ENCODE data around the gene ANO7. TPM values are rescaled to one million over a fixed set of nuclear protein-coding genes. Genes with fewer than 3 reads are reported as not detected.

The ANO7 gene
- total and polyA plus RNA-seq, 4 donors: 0.89 to 3.1 (median 1.7) TPM

- DNase-seq (ENCODE audit: low read depth in 4 of 6, low spot score in 6 of 6): peak in 2 of 6 donors; percentile 68 to 80
- no peak overlapping the region for H3K27ac ChIP-seq (ENCODE audit: low read depth, low read length)
Observed at GRCh38 chr2:241156971-241157441, 31.5 kb upstream of the ANO7 start.

GRCh38 chr2:241157841-241158545 is 30.5 kb upstream of the ANO7 start:
- 92% methylated on average over 7 of the region's 9 CpGs for WGBS (ENCODE audit: insufficient coverage)
- Histone ChIP-seq H3K27me3 (ENCODE audit: control insufficient read depth, insufficient read depth, low read length) (no peaks in the 10 kb centered on the region), H3K9me3 (ENCODE audit: control insufficient read depth, insufficient read depth, low read length) (no peaks in the 10 kb centered on the region), H3K4me1 (ENCODE audit: control insufficient read depth, insufficient read depth, low read length) (peaks cover 27% of the 10 kb centered on the region), H3K36me3 (ENCODE audit: control insufficient read depth, insufficient read depth, low read length) (peaks cover 57% of the 10 kb centered on the region), H3K27ac (ENCODE audit: low read depth, low read length) (no peak overlapping the region), H3K4me3 (ENCODE audit: low read depth, low read length) (no peak overlapping the region)
- no peak for DNase-seq (ENCODE audit: low read depth in 4 of 6, low spot score in 6 of 6)

More at GRCh38 chr2:241156971-241157441, 31.5 kb upstream of the ANO7 start:
- H3K36me3 ChIP-seq (ENCODE audit: control insufficient read depth, insufficient read depth, low read length): peaks cover 53% of the 10 kb centered on the region
- H3K4me3 ChIP-seq (ENCODE audit: low read depth, low read length): no peak overlapping the region
- WGBS (ENCODE audit: insufficient coverage): no CpG with 5 or more reads among the region's 5 CpGs
- H3K27me3 ChIP-seq (ENCODE audit: control insufficient read depth, insufficient read depth, low read length): no peaks in the 10 kb centered on the region
- peaks cover 26% of the 10 kb centered on the region for H3K4me1 ChIP-seq (ENCODE audit: control insufficient read depth, insufficient read depth, low read length)
- H3K9me3 ChIP-seq (ENCODE audit: control insufficient read depth, insufficient read depth, low read length): no peaks in the 10 kb centered on the region

- H3K36me3 ChIP-seq (ENCODE audit: control insufficient read depth, insufficient read depth, low read length): peaks cover 59% of the 10 kb centered on the region
Observed at GRCh38 chr2:241158546-241158900, 30.0 kb upstream of the ANO7 start.

GRCh38 chr2:241159116-241159515 is 29.4 kb upstream of the ANO7 start:
- H3K27ac ChIP-seq (ENCODE audit: low read depth, low read length): no peak overlapping the region
- H3K27me3 ChIP-seq (ENCODE audit: control insufficient read depth, insufficient read depth, low read length): no peaks in the 10 kb centered on the region
- DNase-seq (ENCODE audit: low read depth in 4 of 6, low spot score in 6 of 6): no peak
- peaks cover 59% of the 10 kb centered on the region for H3K36me3 ChIP-seq (ENCODE audit: control insufficient read depth, insufficient read depth, low read length)
- H3K4me3 ChIP-seq (ENCODE audit: low read depth, low read length): no peak overlapping the region
- H3K4me1 ChIP-seq (ENCODE audit: control insufficient read depth, insufficient read depth, low read length): peaks cover 27% of the 10 kb centered on the region
- 80% methylated on average over 4 of the region's 5 CpGs for WGBS (ENCODE audit: insufficient coverage)
- no peaks in the 10 kb centered on the region for H3K9me3 ChIP-seq (ENCODE audit: control insufficient read depth, insufficient read depth, low read length)

More at GRCh38 chr2:241158546-241158900, 30.0 kb upstream of the ANO7 start:
- Histone ChIP-seq H3K27ac (ENCODE audit: low read depth, low read length) (no peak overlapping the region), H3K4me3 (ENCODE audit: low read depth, low read length) (no peak overlapping the region), H3K9me3 (ENCODE audit: control insufficient read depth, insufficient read depth, low read length) (no peaks in the 10 kb centered on the region), H3K27me3 (ENCODE audit: control insufficient read depth, insufficient read depth, low read length) (no peaks in the 10 kb centered on the region), H3K4me1 (ENCODE audit: control insufficient read depth, insufficient read depth, low read length) (peaks cover 27% of the 10 kb centered on the region)
- 94% methylated on average over 8 of the region's 8 CpGs for WGBS (ENCODE audit: insufficient coverage)
- DNase-seq (ENCODE audit: low read depth in 4 of 6, low spot score in 6 of 6): no peak

GRCh38 chr2:241160318-241160717 is 28.2 kb upstream of the ANO7 start:
- Histone ChIP-seq H3K27me3 (ENCODE audit: control insufficient read depth, insufficient read depth, low read length) (no peaks in the 10 kb centered on the region), H3K4me1 (ENCODE audit: control insufficient read depth, insufficient read depth, low read length) (peaks cover 27% of the 10 kb centered on the region), H3K36me3 (ENCODE audit: control insufficient read depth, insufficient read depth, low read length) (peaks cover 62% of the 10 kb centered on the region), H3K4me3 (ENCODE audit: low read depth, low read length) (no peak overlapping the region), H3K9me3 (ENCODE audit: control insufficient read depth, insufficient read depth, low read length) (no peaks in the 10 kb centered on the region), H3K27ac (ENCODE audit: low read depth, low read length) (no peak overlapping the region)
- DNase-seq (ENCODE audit: low read depth in 4 of 6, low spot score in 6 of 6): no peak
- 98% methylated on average over 6 of the region's 7 CpGs for WGBS (ENCODE audit: insufficient coverage)

GRCh38 chr2:241161646-241162281 is 26.7 kb upstream of the ANO7 start:
- peaks cover 69% of the 10 kb centered on the region for H3K36me3 ChIP-seq (ENCODE audit: control insufficient read depth, insufficient read depth, low read length)
- H3K4me1 ChIP-seq (ENCODE audit: control insufficient read depth, insufficient read depth, low read length): peaks cover 26% of the 10 kb centered on the region
- peak in 2 of 6 donors; percentile 6 to 75 for DNase-seq (ENCODE audit: low read depth in 4 of 6, low spot score in 6 of 6)
- no peak overlapping the region for H3K27ac ChIP-seq (ENCODE audit: low read depth, low read length)
- H3K27me3 ChIP-seq (ENCODE audit: control insufficient read depth, insufficient read depth, low read length): no peaks in the 10 kb centered on the region
- H3K9me3 ChIP-seq (ENCODE audit: control insufficient read depth, insufficient read depth, low read length): no peaks in the 10 kb centered on the region
- H3K4me3 ChIP-seq (ENCODE audit: low read depth, low read length): no peak overlapping the region
- WGBS (ENCODE audit: insufficient coverage): 43% methylated on average over 6 of the region's 9 CpGs

GRCh38 chr2:241163601-241164118 is 24.8 kb upstream of the ANO7 start:
- no peak for DNase-seq (ENCODE audit: low read depth in 4 of 6, low spot score in 6 of 6)
- Histone ChIP-seq H3K9me3 (ENCODE audit: control insufficient read depth, insufficient read depth, low read length) (no peaks in the 10 kb centered on the region), H3K27me3 (ENCODE audit: control insufficient read depth, insufficient read depth, low read length) (no peaks in the 10 kb centered on the region), H3K4me3 (ENCODE audit: low read depth, low read length) (no peak overlapping the region), H3K36me3 (ENCODE audit: control insufficient read depth, insufficient read depth, low read length) (peaks cover 72% of the 10 kb centered on the region), H3K27ac (ENCODE audit: low read depth, low read length) (no peak overlapping the region), H3K4me1 (ENCODE audit: control insufficient read depth, insufficient read depth, low read length) (peaks cover 11% of the 10 kb centered on the region)
- WGBS (ENCODE audit: insufficient coverage): 83% methylated on average over 1 of the region's 3 CpGs

- WGBS (ENCODE audit: insufficient coverage): 96% methylated on average over 15 of the region's 15 CpGs
- peaks cover 65% of the 10 kb centered on the region for H3K36me3 ChIP-seq (ENCODE audit: control insufficient read depth, insufficient read depth, low read length)
Observed at GRCh38 chr2:241168366-241168765, 20.1 kb upstream of the ANO7 start.

GRCh38 chr2:241173557-241173956 is 14.9 kb upstream of the ANO7 start:
- Histone ChIP-seq H3K4me3 (ENCODE audit: low read depth, low read length) (no peak overlapping the region), H3K27me3 (ENCODE audit: control insufficient read depth, insufficient read depth, low read length) (no peaks in the 10 kb centered on the region), H3K36me3 (ENCODE audit: control insufficient read depth, insufficient read depth, low read length) (peaks cover 40% of the 10 kb centered on the region), H3K9me3 (ENCODE audit: control insufficient read depth, insufficient read depth, low read length) (no peaks in the 10 kb centered on the region), H3K27ac (ENCODE audit: low read depth, low read length) (no peak overlapping the region), H3K4me1 (ENCODE audit: control insufficient read depth, insufficient read depth, low read length) (no peaks in the 10 kb centered on the region)
- no CpG with 5 or more reads among the region's 2 CpGs for WGBS (ENCODE audit: insufficient coverage)
- no peak for DNase-seq (ENCODE audit: low read depth in 4 of 6, low spot score in 6 of 6)

More at GRCh38 chr2:241168366-241168765, 20.1 kb upstream of the ANO7 start:
- no peak for DNase-seq (ENCODE audit: low read depth in 4 of 6, low spot score in 6 of 6)
- Histone ChIP-seq H3K27ac (ENCODE audit: low read depth, low read length) (no peak overlapping the region), H3K27me3 (ENCODE audit: control insufficient read depth, insufficient read depth, low read length) (no peaks in the 10 kb centered on the region), H3K4me1 (ENCODE audit: control insufficient read depth, insufficient read depth, low read length) (no peaks in the 10 kb centered on the region), H3K4me3 (ENCODE audit: low read depth, low read length) (no peak overlapping the region), H3K9me3 (ENCODE audit: control insufficient read depth, insufficient read depth, low read length) (no peaks in the 10 kb centered on the region)
